Keratinocyte (primary cell): ENCODE data around the gene MORN5. TPM values are rescaled to one million over a fixed set of nuclear protein-coding genes. Genes with fewer than 3 reads are reported as not detected.

Source experiments
- DNase-seq: peaks from one replicate; pipeline ENCODE4 v3.0.0-alpha.2; 2011; ENCODE audit warnings: low read depth, missing footprints, low spot score
- FAIRE-seq: peaks from 2 replicates; lab custom pipeline; 2011; peaks lifted over from hg19 to GRCh38; lab: Jason Lieb, UNC
- H2AFZ ChIP-seq: 2 replicates; pipeline ENCODE4 v1.6.0; 2012; ENCODE audit warnings: low read length, control low read depth, inconsistent platforms; ENCODE audit not compliant: control insufficient read depth
- H3K27ac ChIP-seq: 2 replicates; pipeline ENCODE4 v1.5.1; 2011; ENCODE audit warnings: low read length; ENCODE audit not compliant: control insufficient read depth, insufficient read depth
- H3K27me3 ChIP-seq: 3 replicates; pipeline ENCODE4 v1.6.0; 2011; ENCODE audit warnings: low read length; ENCODE audit not compliant: control insufficient read depth, insufficient read depth; ENCODE audit errors: extremely low read depth
- H3K36me3 ChIP-seq, 2 experiments: 2 replicates in 1 of 2; 3 replicates in 1 of 2; pipeline ENCODE4 v1.5.1; 2011; ENCODE audit warnings: low read length in 2 of 2, mild to moderate bottlenecking in 1 of 2; ENCODE audit not compliant: control insufficient read depth in 2 of 2, insufficient read depth in 2 of 2; ENCODE audit errors: extremely low read depth in 1 of 2
- H3K4me1 ChIP-seq: 3 replicates; pipeline ENCODE4 v1.5.1; 2011; ENCODE audit warnings: low read length; ENCODE audit not compliant: control insufficient read depth, insufficient read depth; ENCODE audit errors: extremely low read depth
- H3K4me2 ChIP-seq: 3 replicates; pipeline ENCODE4 v1.6.0; 2011; ENCODE audit warnings: low read depth, low read length; ENCODE audit not compliant: control insufficient read depth, insufficient read depth; ENCODE audit errors: extremely low read depth
- H3K4me3 ChIP-seq, 3 experiments: fragments of 200-600 bp in 1 of 3; sonication (generic) in 1 of 3; 2 replicates in 2 of 3; 3 replicates in 1 of 3; pipeline ENCODE4 v1.5.1; 2011 to 2016; ENCODE audit warnings: low read length in 3 of 3, mild to moderate bottlenecking in 3 of 3, control low read depth in 2 of 3, inconsistent platforms in 1 of 3, low read depth in 1 of 3, mixed read lengths in 1 of 3, mixed run types in 1 of 3, moderate library complexity in 1 of 3; ENCODE audit not compliant: control insufficient read depth in 2 of 3, insufficient read depth in 2 of 3; ENCODE audit errors: extremely low read depth in 1 of 3
- H3K79me2 ChIP-seq: 2 replicates; pipeline ENCODE4 v1.6.0; 2012; ENCODE audit warnings: low read length; ENCODE audit not compliant: control insufficient read depth, insufficient read depth
- H3K9ac ChIP-seq: 3 replicates; pipeline ENCODE4 v1.6.0; 2011; ENCODE audit warnings: low read length; ENCODE audit not compliant: control insufficient read depth, insufficient read depth; ENCODE audit errors: extremely low read depth
- H3K9me1 ChIP-seq: 3 replicates; pipeline ENCODE4 v1.6.0; 2011; ENCODE audit warnings: low read length; ENCODE audit not compliant: control insufficient read depth, insufficient read depth; ENCODE audit errors: extremely low read depth
- H3K9me3 ChIP-seq: 2 replicates; pipeline ENCODE4 v1.5.1; 2012; ENCODE audit warnings: low read depth, low read length; ENCODE audit not compliant: control insufficient read depth
- H4K20me1 ChIP-seq: 3 replicates; pipeline ENCODE4 v1.6.0; 2011; ENCODE audit warnings: low read length; ENCODE audit not compliant: control insufficient read depth, insufficient read depth; ENCODE audit errors: extremely low read depth
- CTCF ChIP-seq, 3 experiments: IDR thresholded peaks in 1 of 3; conservative IDR thresholded peaks in 1 of 3; optimal IDR thresholded peaks in 1 of 3; 2 replicates in 2 of 3; 3 replicates in 1 of 3; pipeline versions ENCODE3 to v1.5.1; 2011; ENCODE audit warnings: low read length in 3 of 3, mild to moderate bottlenecking in 3 of 3, moderate library complexity in 2 of 3, control low read depth in 1 of 3, inconsistent platforms in 1 of 3; ENCODE audit not compliant: insufficient read depth in 2 of 3; ENCODE audit errors: extremely low read depth in 1 of 3
- EZH2 ChIP-seq: IDR thresholded peaks from one replicate; pipeline ENCODE4 v1.6.1; 2012; ENCODE audit warnings: inconsistent platforms, mild to moderate bottlenecking, low read length, moderate library complexity
- dilution Hi-C: fragments of 300-500 bp; cut with MboI; formaldehyde crosslinking; loops from one replicate; pipeline ENCODE4 v1.7.0; 2020; ENCODE audit warnings: low sequenced_read_pairs; ENCODE audit not compliant: extremely low pct_ligation_motif_present
- polyA plus RNA-seq, 5 experiments: library from polyadenylated mRNA; depleted of rRNA in 3 of 5; stranded (reverse) in 3 of 5; stranded (forward) in 1 of 5; unstranded in 1 of 5; fragments of >200 nt; gene quantifications; 1 replicate in 1 of 5; 2 replicates in 3 of 5; 3 replicates in 1 of 5; pipeline versions ENCODE4 v1.2.1 to v1.2.3, GENCODE V29; 2011 to 2012; ENCODE audit warnings: missing spikeins in 2 of 5, low read depth in 1 of 5, low replicate concordance in 1 of 5

MORN5 gene
- polyA plus RNA-seq, 1 donor (not counting 4 experiments of a cell fraction or from before 2014, with no cell fraction given) = not detected

- Histone ChIP-seq H3K27me3 (peaks cover 15% of the 10 kb centered on the region), H4K20me1 (no peaks in the 10 kb centered on the region), H3K27ac (no peak overlapping the region), H2AFZ (no peak overlapping the region), H3K9ac (no peak overlapping the region), H3K36me3 (no peaks in the 10 kb centered on the region), H3K9me3 (no peaks in the 10 kb centered on the region), H3K4me1 (peaks cover 9% of the 10 kb centered on the region), H3K4me2 (no peak overlapping the region), H3K9me1 (no peaks in the 10 kb centered on the region), H3K4me3 (no peak overlapping the region), H3K79me2 (no peaks in the 10 kb centered on the region)
- FAIRE-seq = no peak
- no peak for TF ChIP-seq EZH2
- TF ChIP-seq CTCF (optimal IDR thresholded peaks at IDR 0.05 in 1 of 3, IDR thresholded peaks at IDR 0.05 in 1 of 3, conservative IDR thresholded peaks at IDR 0.05 in 1 of 3; ENCODE audit: extremely low read depth in 1 of 3, insufficient read depth in 2 of 3, low read length in 3 of 3) = no peak
- no peak for DNase-seq
- dilution Hi-C loops = no loop called here
These were observed 33.9 kb downstream of the MORN5 start for GRCh38 chr9:122193651-122194050.

- no peaks in the 10 kb centered on the region for H3K36me3 ChIP-seq
These were observed 36.2 kb downstream of the MORN5 start for GRCh38 chr9:122195875-122196274.

More at GRCh38 chr9:122195875-122196274, 36.2 kb downstream of the MORN5 start:
- no peak for TF ChIP-seq CTCF (optimal IDR thresholded peaks at IDR 0.05 in 1 of 3, IDR thresholded peaks at IDR 0.05 in 1 of 3, conservative IDR thresholded peaks at IDR 0.05 in 1 of 3; ENCODE audit: extremely low read depth in 1 of 3, insufficient read depth in 2 of 3, low read length in 3 of 3)
- TF ChIP-seq EZH2 = no peak
- no peaks in the 10 kb centered on the region for H3K79me2 ChIP-seq
- no peaks in the 10 kb centered on the region for H3K9me3 ChIP-seq
- no peak overlapping the region for H2AFZ ChIP-seq
- no peaks in the 10 kb centered on the region for H3K9me1 ChIP-seq
- H3K27me3 ChIP-seq = peaks cover 15% of the 10 kb centered on the region
- H3K9ac ChIP-seq = no peak overlapping the region
- no peak for DNase-seq
- FAIRE-seq = no peak
- H3K27ac ChIP-seq = no peak overlapping the region
- H4K20me1 ChIP-seq = no peaks in the 10 kb centered on the region
- no peak overlapping the region for H3K4me3 ChIP-seq
- H3K4me2 ChIP-seq = no peak overlapping the region
- peaks cover 9% of the 10 kb centered on the region for H3K4me1 ChIP-seq
- dilution Hi-C loops = no loop called here
